HEK293T (cell line): ENCODE results near the gene RAVER1.

Experiments
- CTCF ChIA-PET: fragments of 350-600 bp; formaldehyde crosslinking; extraction: SDS; loops from one replicate; lab custom pipeline; 2021; ENCODE audit warnings: antibody characterized with exemption, inconsistent platforms; lab: Yijun Ruan, JAX
- POLR2A ChIA-PET: fragments of 350-600 bp; formaldehyde crosslinking; extraction: SDS; loops from one replicate; lab custom pipeline; 2020; ENCODE audit warnings: antibody characterized with exemption, inconsistent platforms; lab: Yijun Ruan, JAX
- DNase-seq: peaks from one replicate; pipeline ENCODE4 v3.0.0; 2012; ENCODE audit warnings: mixed read lengths; ENCODE audit errors: extremely low spot score
- ARNT ChIP-seq: fragments of 450-650 bp; IDR thresholded peaks from 2 replicates; pipeline ENCODE4 v1.6.1; 2017; ENCODE audit warnings: mild to moderate bottlenecking
- BHLHE40 ChIP-seq: fragments of 450-650 bp; IDR thresholded peaks from 2 replicates; pipeline ENCODE4 v1.6.1; 2016; ENCODE audit warnings: mild to moderate bottlenecking, moderate library complexity, borderline replicate concordance
- CTBP1 ChIP-seq: fragments of 450-650 bp; IDR thresholded peaks from 2 replicates; pipeline ENCODE4 v1.6.1; 2016; ENCODE audit warnings: borderline replicate concordance
- ELF4 ChIP-seq: fragments of 450-650 bp; IDR thresholded peaks from 2 replicates; pipeline ENCODE4 v1.6.1; 2017; ENCODE audit warnings: antibody characterized with exemption
- FOXA1 ChIP-seq: fragments of 450-650 bp; IDR thresholded peaks from 2 replicates; pipeline ENCODE4 v1.6.1; 2016; ENCODE audit warnings: mild to moderate bottlenecking
- FOXK2 ChIP-seq: fragments of 450-650 bp; IDR thresholded peaks from 2 replicates; pipeline ENCODE4 v1.6.1; 2016; ENCODE audit warnings: mild to moderate bottlenecking
- FOXM1 ChIP-seq: fragments of 450-650 bp; IDR thresholded peaks from 2 replicates; pipeline ENCODE4 v1.6.1; 2017; ENCODE audit warnings: mild to moderate bottlenecking, borderline replicate concordance
- HDGF ChIP-seq: fragments of 450-650 bp; IDR thresholded peaks from 2 replicates; pipeline ENCODE4 v1.6.1; 2017; ENCODE audit warnings: antibody characterized with exemption, borderline replicate concordance
- L3MBTL2 ChIP-seq: fragments of 450-650 bp; conservative IDR thresholded peaks from 2 replicates; pipeline ENCODE4 v1.6.1; 2016; ENCODE audit warnings: mild to moderate bottlenecking
- LEF1 ChIP-seq: fragments of 450-650 bp; IDR thresholded peaks from 2 replicates; pipeline ENCODE4 v1.6.1; 2017; ENCODE audit warnings: mild to moderate bottlenecking, borderline replicate concordance
- NFRKB ChIP-seq: fragments of 450-650 bp; IDR thresholded peaks from 2 replicates; pipeline ENCODE4 v1.6.1; 2016; ENCODE audit warnings: mild to moderate bottlenecking, moderate library complexity
- SP1 ChIP-seq: fragments of 450-650 bp; IDR thresholded peaks from 2 replicates; pipeline ENCODE4 v1.6.1; 2017
- SUZ12 ChIP-seq: fragments of 450-650 bp; IDR thresholded peaks from 2 replicates; pipeline ENCODE4 v1.6.1; 2016; ENCODE audit warnings: mild to moderate bottlenecking
- TARDBP ChIP-seq: fragments of 450-650 bp; IDR thresholded peaks from 2 replicates; pipeline ENCODE4 v1.6.1; 2016
- ZNF384 ChIP-seq: fragments of 450-650 bp; IDR thresholded peaks from 2 replicates; pipeline ENCODE4 v1.6.1; 2016
- TF ChIP-seq, protein P1 (sequence below): fragments of 450-650 bp; IDR thresholded peaks from 2 replicates; pipeline ENCODE4 v1.6.1; 2016

The RAVER1 gene

DNA sequence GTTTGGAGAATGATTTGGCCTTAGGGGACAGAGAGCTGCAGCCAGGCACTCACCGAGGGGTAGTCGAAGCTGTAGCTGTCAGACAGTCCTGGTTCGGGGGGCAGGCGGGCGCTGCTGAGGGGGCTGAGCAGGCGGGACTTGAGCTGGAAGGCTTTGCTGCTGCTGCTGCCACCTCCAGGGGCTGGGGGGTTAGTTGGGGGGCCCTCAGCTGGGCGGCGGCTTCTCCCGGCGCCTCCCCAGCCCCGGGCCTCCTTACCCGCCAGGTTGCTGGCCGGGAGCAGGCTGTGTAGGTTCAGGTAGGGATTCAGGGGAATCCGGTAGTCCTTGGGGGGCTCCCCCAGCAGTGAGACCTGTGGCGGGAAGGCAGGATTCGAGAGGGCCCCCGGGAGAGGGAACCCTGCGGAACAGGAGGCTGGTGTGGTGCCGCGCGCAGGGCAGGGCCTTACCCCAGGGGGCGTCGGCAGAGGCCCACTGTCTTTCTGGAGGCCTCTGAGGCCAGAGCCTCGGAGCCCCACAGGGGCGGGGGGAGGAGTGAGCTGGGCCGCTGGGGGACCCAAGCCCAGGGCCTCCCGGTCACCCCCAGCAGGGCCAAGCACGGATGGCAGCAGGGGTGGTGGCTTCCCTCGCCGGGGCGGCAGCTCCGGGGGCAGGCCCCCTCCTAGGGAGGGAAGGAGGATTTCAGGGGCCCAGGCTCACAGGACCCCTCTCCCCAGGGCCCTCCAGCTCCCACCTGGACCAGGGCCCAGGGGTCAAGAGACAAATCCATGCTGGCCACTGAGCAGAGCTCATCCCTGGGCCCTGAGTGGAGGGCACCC, 12.5 kb downstream of the RAVER1 start:
- CTCF ChIA-PET = no interaction called here
- TF ChIP-seq CTBP1 (no peak), NFRKB (no peak), L3MBTL2 (no peak), ELF4 (no peak), FOXK2 (no peak), LEF1 (no peak), FOXM1 (no peak), BHLHE40 (no peak), ARNT (no peak), TARDBP (no peak), ZNF384 (no peak), FOXA1 (no peak), SP1 (no peak), SUZ12 (no peak), HDGF (no peak)
- TF ChIP-seq, protein P1, sequence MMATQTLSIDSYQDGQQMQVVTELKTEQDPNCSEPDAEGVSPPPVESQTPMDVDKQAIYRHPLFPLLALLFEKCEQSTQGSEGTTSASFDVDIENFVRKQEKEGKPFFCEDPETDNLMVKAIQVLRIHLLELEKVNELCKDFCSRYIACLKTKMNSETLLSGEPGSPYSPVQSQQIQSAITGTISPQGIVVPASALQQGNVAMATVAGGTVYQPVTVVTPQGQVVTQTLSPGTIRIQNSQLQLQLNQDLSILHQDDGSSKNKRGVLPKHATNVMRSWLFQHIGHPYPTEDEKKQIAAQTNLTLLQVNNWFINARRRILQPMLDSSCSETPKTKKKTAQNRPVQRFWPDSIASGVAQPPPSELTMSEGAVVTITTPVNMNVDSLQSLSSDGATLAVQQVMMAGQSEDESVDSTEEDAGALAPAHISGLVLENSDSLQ = no peak
- POLR2A ChIA-PET = interaction anchor here (4.9 kb wide), 1 partner anchor 13 kb away, joined by 15 read pairs; the partner anchor contains the start of gene RAVER1
- DNase-seq = no peak

DNA sequence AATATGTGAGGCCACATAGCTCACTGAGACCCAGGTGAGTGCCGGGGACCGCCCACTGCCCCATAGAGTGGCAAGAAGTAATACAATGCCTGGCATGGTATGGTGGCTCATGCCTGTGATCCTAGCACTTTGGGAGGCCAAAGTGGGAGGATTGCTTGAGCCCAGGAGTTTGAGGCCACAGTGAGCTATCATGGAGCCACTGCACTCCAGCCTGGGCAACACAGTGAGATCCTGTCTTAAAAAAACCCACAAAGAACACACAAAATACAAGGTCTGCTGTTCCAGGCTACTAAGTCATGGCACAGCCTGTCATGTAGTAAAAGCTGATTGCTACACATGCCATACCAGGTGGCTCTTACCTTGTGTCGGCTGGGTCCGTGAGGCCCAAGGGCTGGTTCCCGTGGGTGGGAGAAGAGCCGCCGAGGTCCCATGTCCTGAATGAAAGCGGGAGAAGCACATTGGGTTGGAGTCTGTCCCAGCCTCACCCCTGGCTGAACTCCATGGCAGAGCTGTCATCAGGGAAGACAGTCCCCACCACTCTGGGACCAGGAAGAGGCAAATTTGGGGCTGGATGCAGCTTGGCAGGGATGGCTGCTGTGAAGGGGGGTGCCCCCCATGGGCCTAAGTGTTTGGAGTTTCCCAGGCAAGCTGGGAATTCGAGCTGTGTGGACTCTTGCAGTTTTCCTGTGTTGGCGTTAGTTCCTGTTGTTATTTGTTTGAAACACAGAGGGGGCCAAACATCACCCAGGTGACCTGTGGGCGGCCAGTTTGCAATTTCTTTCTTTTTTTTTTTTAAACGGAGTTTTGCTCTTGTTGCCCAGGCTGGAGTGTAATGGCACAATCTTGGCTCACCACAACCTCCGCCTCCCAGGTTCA, 14.3 kb downstream of the RAVER1 start:
- DNase-seq = no peak
- POLR2A ChIA-PET = interaction anchor here (1.1 to 2.2 kb wide), 2 partner anchors 11 to 30 kb away, joined by 3 to 7 read pairs; partner anchors contain the start of gene ICAM5
- CTCF ChIA-PET = no interaction called here
- TF ChIP-seq HDGF (no peak), FOXA1 (no peak), SP1 (no peak), BHLHE40 (no peak), L3MBTL2 (no peak), FOXK2 (no peak), FOXM1 (no peak), ZNF384 (no peak), SUZ12 (no peak), CTBP1 (no peak), ARNT (no peak), TARDBP (no peak), LEF1 (no peak), NFRKB (no peak), ELF4 (no peak)
- TF ChIP-seq, protein P1 = no peak

DNA sequence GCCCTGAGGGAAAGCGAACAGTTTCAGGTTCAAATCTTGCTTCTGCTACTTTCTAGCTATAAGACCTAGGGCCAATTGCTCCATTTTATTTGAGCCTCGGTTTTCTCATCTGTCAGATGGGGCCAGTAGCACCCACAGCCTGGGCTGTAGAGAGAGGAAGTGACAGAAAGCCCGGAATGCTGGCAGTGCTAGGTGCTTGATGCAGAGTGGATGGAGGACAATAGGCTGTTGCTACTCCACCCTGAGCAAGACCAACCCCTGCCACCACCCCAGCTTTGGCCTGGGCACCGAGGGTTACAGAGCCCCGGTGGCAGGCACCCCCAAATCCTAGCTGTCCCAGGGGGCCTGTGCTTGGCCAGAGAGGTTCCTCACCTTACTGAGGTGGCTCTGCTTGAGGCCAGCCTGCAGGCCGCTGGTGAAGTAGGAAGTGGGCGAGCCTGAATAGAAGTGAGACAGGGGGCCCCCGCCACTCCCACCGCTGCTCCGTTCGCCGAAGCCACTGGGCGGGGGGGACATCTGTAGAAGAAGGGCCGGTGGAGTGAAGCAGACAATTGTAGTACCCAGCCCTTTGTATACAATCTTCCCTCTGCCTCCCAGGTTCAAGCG, 15.4 kb downstream of the RAVER1 start:
- CTCF ChIA-PET = interaction anchor here (1.1 kb wide), 1 partner anchor 71 kb away, joined by 3 read pairs; no protein-coding TSS in a partner anchor
- no peak for DNase-seq
- POLR2A ChIA-PET = interaction anchor here (1.1 to 2.2 kb wide), 4 partner anchors 12 to 62 kb away, joined by 3 to 7 read pairs (median 6); partner anchors contain the start of genes ICAM5, RAVER1 and TYK2
- TF ChIP-seq ZNF384 (no peak), HDGF (no peak), FOXA1 (no peak), NFRKB (no peak), BHLHE40 (no peak), ARNT (no peak), CTBP1 (no peak)

DNA sequence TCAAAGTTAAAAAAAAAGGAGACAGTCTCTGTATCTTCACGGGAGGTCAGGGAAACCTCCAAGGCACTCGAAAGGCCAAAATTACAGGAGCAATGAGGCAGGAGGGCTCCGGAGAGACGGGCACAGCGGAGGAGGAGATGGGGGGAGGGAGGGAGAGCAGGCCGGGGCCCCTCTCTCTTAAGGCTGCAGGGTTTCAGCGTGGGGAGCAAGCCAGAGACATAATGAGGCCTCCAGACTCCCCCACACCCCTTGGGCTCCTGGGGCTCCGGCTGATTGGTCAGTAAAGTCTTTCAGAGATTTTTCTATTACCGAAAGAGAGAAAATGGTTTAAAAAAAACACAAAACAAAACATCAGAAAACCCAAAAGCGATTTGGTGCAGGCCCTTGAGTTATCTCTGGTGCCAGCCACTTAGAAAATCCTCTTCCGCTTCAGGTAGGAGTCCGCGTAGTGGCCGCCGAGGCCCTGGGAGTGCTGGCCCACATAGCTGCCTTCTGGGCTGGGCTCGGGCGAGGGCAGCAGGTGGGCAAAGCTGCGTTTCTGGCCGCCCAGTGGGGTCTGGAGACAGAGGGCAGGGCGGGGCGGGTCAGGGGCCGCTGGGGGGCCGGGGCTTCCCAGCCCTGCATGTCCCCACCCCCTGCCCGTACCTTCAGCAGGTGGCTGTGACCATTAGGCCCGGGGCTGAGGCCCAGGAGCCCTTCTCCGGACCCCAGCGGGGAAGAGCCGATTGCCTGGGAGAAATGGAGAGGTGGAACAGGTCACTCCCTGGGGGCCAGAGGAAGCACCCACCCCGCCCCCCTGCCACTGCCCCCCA, 16.1 kb downstream of the RAVER1 start:
- TF ChIP-seq CTBP1 (no peak), SUZ12 (no peak), HDGF (no peak), NFRKB (no peak), L3MBTL2 (no peak), ARNT (no peak), SP1 (no peak), FOXK2 (no peak), ZNF384 (no peak), FOXM1 (no peak), TARDBP (no peak), FOXA1 (no peak), LEF1 (no peak), ELF4 (no peak), BHLHE40 (no peak)
- TF ChIP-seq, protein P1 = no peak
- POLR2A ChIA-PET = interaction anchor here (0.9 to 2.2 kb wide), 4 partner anchors 16 to 63 kb away, joined by 3 to 7 read pairs (median 6); partner anchors contain the start of genes ICAM5, RAVER1 and TYK2
- DNase-seq = no peak
- CTCF ChIA-PET = interaction anchor here (1.1 kb wide), 1 partner anchor 71 kb away, joined by 3 read pairs; no protein-coding TSS in a partner anchor
